ENCODE measurements around the gene BMAL1.

DNA sequence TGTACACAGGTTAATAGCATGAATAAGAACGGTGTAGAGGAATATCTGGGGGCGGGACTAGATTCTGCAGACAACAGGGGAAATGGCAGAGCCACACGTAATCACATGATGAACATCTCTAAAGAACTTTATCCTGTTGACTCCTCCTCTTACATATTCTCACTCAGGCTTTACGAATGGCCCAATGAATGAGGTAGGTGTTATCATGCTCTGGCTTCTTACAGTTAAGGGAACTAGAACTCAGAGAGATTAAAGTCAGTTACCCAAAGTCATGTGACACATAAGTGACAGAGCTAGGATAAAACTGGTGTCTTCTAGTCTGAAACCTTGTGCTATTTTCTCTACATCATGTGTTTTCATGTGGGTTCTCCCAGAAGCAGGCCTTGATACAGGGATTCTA, 49.0 kb upstream of the BMAL1 start:
- TF ChIP-seq, protein P1, sequence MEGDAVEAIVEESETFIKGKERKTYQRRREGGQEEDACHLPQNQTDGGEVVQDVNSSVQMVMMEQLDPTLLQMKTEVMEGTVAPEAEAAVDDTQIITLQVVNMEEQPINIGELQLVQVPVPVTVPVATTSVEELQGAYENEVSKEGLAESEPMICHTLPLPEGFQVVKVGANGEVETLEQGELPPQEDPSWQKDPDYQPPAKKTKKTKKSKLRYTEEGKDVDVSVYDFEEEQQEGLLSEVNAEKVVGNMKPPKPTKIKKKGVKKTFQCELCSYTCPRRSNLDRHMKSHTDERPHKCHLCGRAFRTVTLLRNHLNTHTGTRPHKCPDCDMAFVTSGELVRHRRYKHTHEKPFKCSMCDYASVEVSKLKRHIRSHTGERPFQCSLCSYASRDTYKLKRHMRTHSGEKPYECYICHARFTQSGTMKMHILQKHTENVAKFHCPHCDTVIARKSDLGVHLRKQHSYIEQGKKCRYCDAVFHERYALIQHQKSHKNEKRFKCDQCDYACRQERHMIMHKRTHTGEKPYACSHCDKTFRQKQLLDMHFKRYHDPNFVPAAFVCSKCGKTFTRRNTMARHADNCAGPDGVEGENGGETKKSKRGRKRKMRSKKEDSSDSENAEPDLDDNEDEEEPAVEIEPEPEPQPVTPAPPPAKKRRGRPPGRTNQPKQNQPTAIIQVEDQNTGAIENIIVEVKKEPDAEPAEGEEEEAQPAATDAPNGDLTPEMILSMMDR (IDR thresholded peaks at IDR 0.05 in 4 of 5, conservative IDR thresholded peaks at IDR 0.05 in 1 of 5), result no peak
- TF ChIP-seq POLR2A (IDR thresholded peaks at IDR 0.05), result no peak

All from gastrocnemius medialis (tissue), 4 donors.